NB4 (cell line): Measurements from ENCODE around the gene RNF169.

ENCODE experiments used
- CTCF ChIP-seq: IDR thresholded peaks from one replicate; pipeline ENCODE4 v1.5.1; 2012; ENCODE audit warnings: low read depth, low read length
- MAX ChIP-seq: IDR thresholded peaks from 2 replicates; pipeline ENCODE4 v1.6.1; 2011; ENCODE audit warnings: low read depth, low read length
- MYC ChIP-seq: IDR thresholded peaks from 2 replicates; pipeline ENCODE4 v1.6.1; 2011; ENCODE audit warnings: low read depth, low read length
- POLR2A ChIP-seq: IDR thresholded peaks from 2 replicates; pipeline ENCODE4 v1.6.1; 2011; ENCODE audit warnings: mild to moderate bottlenecking; ENCODE audit not compliant: insufficient read length; ENCODE audit errors: extremely low read depth

- TF ChIP-seq CTCF (no peak), POLR2A (no peak), MAX (no peak), MYC (no peak)
Measured at GRCh38 chr11:74826901-74827300, 78.3 kb downstream of the RNF169 start.
